ENCODE results near the gene GRM4. TPM values are rescaled to one million over a fixed set of nuclear protein-coding genes. Genes with fewer than 3 reads are reported as not detected.

Gene GRM4
- total RNA-seq, 2 donors from 2014 or later: not detected

- TF ChIP-seq CTCF (IDR thresholded peaks at IDR 0.05): no peak
- H3K27me3 ChIP-seq (replicated peaks; ENCODE audit: insufficient read depth): no peaks in the 10 kb centered on the region
These were observed 41.3 kb downstream of the GRM4 start for GRCh38 chr6:34104628-34105027.

GRCh38 chr6:34104186-34104585 is 41.7 kb downstream of the GRM4 start:
- no peak for TF ChIP-seq CTCF (IDR thresholded peaks at IDR 0.05)
- Histone ChIP-seq H3K27ac (no peak overlapping the region), H3K9me3 (no peaks in the 10 kb centered on the region), H3K36me3 (no peaks in the 10 kb centered on the region), H3K27me3 (replicated peaks; ENCODE audit: insufficient read depth) (no peaks in the 10 kb centered on the region), H3K4me3 (no peak overlapping the region), H3K4me1 (ENCODE audit: control insufficient read depth in 1 of 2, low read depth in 2 of 2) (no peaks in the 10 kb centered on the region)
- ATAC-seq (ENCODE audit: insufficient number of reproducible peaks, low FRiP score, low read depth) (no peak), DNase-seq (ENCODE audit: low spot score) (no peak)

More at GRCh38 chr6:34104628-34105027, 41.3 kb downstream of the GRM4 start:
- no peaks in the 10 kb centered on the region for H3K36me3 ChIP-seq
- ATAC-seq (ENCODE audit: insufficient number of reproducible peaks, low FRiP score, low read depth) (no peak), DNase-seq (ENCODE audit: low spot score) (no peak)
- H3K27ac ChIP-seq: no peak overlapping the region
- H3K4me1 ChIP-seq (ENCODE audit: control insufficient read depth in 1 of 2, low read depth in 2 of 2): no peaks in the 10 kb centered on the region
- no peaks in the 10 kb centered on the region for H3K9me3 ChIP-seq
- no peak overlapping the region for H3K4me3 ChIP-seq

- no peak overlapping the region for H3K4me3 ChIP-seq
- no peaks in the 10 kb centered on the region for H3K4me1 ChIP-seq (ENCODE audit: control insufficient read depth in 1 of 2, low read depth in 2 of 2)
- no peak overlapping the region for H3K27ac ChIP-seq
- no peaks in the 10 kb centered on the region for H3K27me3 ChIP-seq (replicated peaks; ENCODE audit: insufficient read depth)
- ATAC-seq (ENCODE audit: insufficient number of reproducible peaks, low FRiP score, low read depth) (no peak), DNase-seq (ENCODE audit: low spot score) (no peak)
- no peak for TF ChIP-seq CTCF (IDR thresholded peaks at IDR 0.05)
- no peaks in the 10 kb centered on the region for H3K9me3 ChIP-seq
- H3K36me3 ChIP-seq: no peaks in the 10 kb centered on the region
These were observed 42.6 kb downstream of the GRM4 start for GRCh38 chr6:34103321-34103720.

- no peaks in the 10 kb centered on the region for H3K27me3 ChIP-seq (replicated peaks; ENCODE audit: insufficient read depth)
- no peaks in the 10 kb centered on the region for H3K36me3 ChIP-seq
- ATAC-seq (ENCODE audit: insufficient number of reproducible peaks, low FRiP score, low read depth) (no peak), DNase-seq (ENCODE audit: low spot score) (no peak)
- no peaks in the 10 kb centered on the region for H3K4me1 ChIP-seq (ENCODE audit: control insufficient read depth in 1 of 2, low read depth in 2 of 2)
- no peak overlapping the region for H3K4me3 ChIP-seq
- no peak overlapping the region for H3K27ac ChIP-seq
- no peak for TF ChIP-seq CTCF (IDR thresholded peaks at IDR 0.05)
- H3K9me3 ChIP-seq: no peaks in the 10 kb centered on the region
These were observed 43.2 kb downstream of the GRM4 start for GRCh38 chr6:34102696-34103095.

- TF ChIP-seq CTCF (IDR thresholded peaks at IDR 0.05): no peak
- DNase-seq (ENCODE audit: low spot score) (no peak), ATAC-seq (ENCODE audit: insufficient number of reproducible peaks, low FRiP score, low read depth) (no peak)
- Histone ChIP-seq H3K36me3 (no peaks in the 10 kb centered on the region), H3K4me3 (no peak overlapping the region), H3K9me3 (no peaks in the 10 kb centered on the region), H3K27me3 (replicated peaks; ENCODE audit: insufficient read depth) (no peaks in the 10 kb centered on the region), H3K27ac (no peak overlapping the region), H3K4me1 (ENCODE audit: control insufficient read depth in 1 of 2, low read depth in 2 of 2) (no peaks in the 10 kb centered on the region)
These were observed 43.7 kb downstream of the GRM4 start for GRCh38 chr6:34102099-34102656.

Data from thoracic aorta (tissue), 2 donors.